SH-SY5Y (cell line): ENCODE measurements around the gene STXBP4.

Experiments
- GATA2 ChIP-seq: IDR thresholded peaks from 2 replicates; pipeline ENCODE4 v1.6.1; 2011; ENCODE audit warnings: mild to moderate bottlenecking, low read depth, low read length
- GATA3 ChIP-seq: IDR thresholded peaks from 2 replicates; pipeline ENCODE4 v1.6.1; 2011; ENCODE audit warnings: low read depth, mild to moderate bottlenecking, low read length, moderate library complexity

DNA sequence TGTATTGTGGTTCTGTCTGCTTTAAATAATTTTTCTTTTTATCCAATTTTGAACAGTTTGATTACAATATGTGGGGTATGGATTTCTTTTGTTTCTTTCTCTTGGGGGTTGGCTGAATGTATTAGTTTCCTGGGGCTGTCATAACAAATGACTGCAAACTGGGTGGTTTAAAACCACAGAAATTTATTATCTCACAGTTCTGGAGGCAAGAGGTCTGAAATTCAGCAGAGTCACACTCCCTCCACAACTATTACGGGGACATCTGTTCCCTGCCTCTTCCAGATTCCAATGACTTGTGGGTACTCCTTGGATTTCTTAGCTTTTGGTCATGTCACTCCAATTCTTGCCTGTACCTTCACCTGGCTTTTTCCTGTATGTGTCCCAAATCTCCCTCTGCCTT lies 23.8 kb upstream of the STXBP4 start:
- no peak for TF ChIP-seq GATA2
- no peak for TF ChIP-seq GATA3
